ENCODE data around the gene ERC2. TPM values are rescaled to one million over a fixed set of nuclear protein-coding genes. Genes with fewer than 3 reads are reported as not detected.

Gene ERC2
- total and polyA plus RNA-seq, 11 donors: 0.16 to 3.8 (median 1.6) TPM

DNA sequence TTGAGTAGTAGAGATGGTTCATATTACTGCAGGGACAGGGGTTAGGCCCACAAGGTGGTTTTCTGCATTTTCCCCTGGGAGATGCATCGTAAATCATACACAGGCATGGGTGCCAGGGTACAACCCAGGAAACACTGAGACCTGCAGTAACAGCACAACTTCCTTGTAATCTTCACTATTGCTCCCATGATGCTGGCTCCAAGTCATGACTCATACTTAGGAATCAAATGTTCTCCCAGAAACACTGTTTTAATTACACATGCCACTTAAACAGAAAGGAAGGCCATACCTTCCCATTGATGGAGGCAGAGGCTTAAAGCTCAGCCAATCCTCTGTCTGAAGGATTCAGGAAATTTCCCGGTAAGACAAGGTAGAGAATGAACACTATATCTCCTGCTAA is 106.5 kb downstream of the ERC2 start:
- H3K9me3 ChIP-seq: no peaks in the 10 kb centered on the region
- WGBS, 4 donors: 81 to 93% (median 90%) methylated on average over 2 of the region's 2 CpGs
- no peak overlapping the region for H3K4me3 ChIP-seq
- ATAC-seq (no peak), DNase-seq (no peak)
- H3K36me3 ChIP-seq: no peaks in the 10 kb centered on the region
- TF ChIP-seq, protein P1, sequence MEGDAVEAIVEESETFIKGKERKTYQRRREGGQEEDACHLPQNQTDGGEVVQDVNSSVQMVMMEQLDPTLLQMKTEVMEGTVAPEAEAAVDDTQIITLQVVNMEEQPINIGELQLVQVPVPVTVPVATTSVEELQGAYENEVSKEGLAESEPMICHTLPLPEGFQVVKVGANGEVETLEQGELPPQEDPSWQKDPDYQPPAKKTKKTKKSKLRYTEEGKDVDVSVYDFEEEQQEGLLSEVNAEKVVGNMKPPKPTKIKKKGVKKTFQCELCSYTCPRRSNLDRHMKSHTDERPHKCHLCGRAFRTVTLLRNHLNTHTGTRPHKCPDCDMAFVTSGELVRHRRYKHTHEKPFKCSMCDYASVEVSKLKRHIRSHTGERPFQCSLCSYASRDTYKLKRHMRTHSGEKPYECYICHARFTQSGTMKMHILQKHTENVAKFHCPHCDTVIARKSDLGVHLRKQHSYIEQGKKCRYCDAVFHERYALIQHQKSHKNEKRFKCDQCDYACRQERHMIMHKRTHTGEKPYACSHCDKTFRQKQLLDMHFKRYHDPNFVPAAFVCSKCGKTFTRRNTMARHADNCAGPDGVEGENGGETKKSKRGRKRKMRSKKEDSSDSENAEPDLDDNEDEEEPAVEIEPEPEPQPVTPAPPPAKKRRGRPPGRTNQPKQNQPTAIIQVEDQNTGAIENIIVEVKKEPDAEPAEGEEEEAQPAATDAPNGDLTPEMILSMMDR (IDR thresholded peaks at IDR 0.05): no peak
- no peak for TF ChIP-seq POLR2A (IDR thresholded peaks at IDR 0.05)
- no peaks in the 10 kb centered on the region for H3K4me1 ChIP-seq
- no peaks in the 10 kb centered on the region for H3K27me3 ChIP-seq
- intact Hi-C loops (cut with DNase I): no loop called here
- H3K27ac ChIP-seq: no peak overlapping the region

DNA sequence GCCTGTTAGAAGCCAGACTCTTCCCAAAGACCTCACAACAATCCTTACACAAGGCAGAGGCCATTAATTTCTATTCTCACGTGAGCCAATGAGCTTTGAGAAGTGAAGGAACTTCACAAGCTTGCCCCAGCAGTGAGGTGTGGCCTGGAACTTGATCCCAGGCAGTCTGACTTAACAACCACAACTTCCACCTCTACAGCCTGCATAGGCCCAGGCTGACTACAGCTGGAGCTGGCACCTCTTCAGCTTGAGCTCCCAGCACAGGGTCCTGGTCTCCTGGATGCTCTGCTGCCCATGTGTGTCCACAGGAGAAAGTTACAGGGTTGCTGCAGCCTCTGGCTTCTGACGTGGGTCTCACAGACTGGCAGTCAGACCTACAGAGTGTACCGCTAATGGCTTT is 111.0 kb downstream of the ERC2 start:
- TF ChIP-seq, protein P1 (IDR thresholded peaks at IDR 0.05): no peak
- TF ChIP-seq POLR2A (IDR thresholded peaks at IDR 0.05): no peak
- DNase-seq: no peak
- H3K4me3 ChIP-seq: no peak overlapping the region
- 67 to 83% (median 73%) methylated on average over 3 of the region's 3 CpGs for WGBS, 4 donors
- H3K9me3 ChIP-seq: no peaks in the 10 kb centered on the region
- no peak for ATAC-seq
- H3K27ac ChIP-seq: no peak overlapping the region
- intact Hi-C loops (cut with DNase I): no loop called here
- H3K27me3 ChIP-seq: no peaks in the 10 kb centered on the region
- no peaks in the 10 kb centered on the region for H3K36me3 ChIP-seq
- H3K4me1 ChIP-seq: no peaks in the 10 kb centered on the region

DNA sequence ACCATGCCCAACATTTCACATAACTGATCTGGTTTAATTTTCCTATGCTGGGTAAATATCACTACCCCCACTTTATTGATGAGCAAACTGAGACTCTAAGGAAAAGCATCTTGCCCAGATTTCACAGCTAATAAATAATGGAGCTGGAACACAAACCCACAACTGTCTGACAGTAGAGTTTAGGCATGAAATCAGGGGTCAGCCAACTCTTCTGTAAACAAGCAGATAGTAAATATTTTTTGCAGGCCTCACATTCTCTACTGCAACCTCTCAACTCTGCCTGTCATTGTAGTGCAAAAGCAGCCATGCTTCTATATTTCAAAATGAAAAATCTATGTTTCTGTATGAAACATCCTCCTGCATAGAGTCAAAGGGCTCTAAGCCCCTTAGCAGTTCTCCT is 111.5 kb downstream of the ERC2 start:
- ATAC-seq: no peak
- intact Hi-C loops (cut with DNase I): no loop called here
- TF ChIP-seq POLR2A (IDR thresholded peaks at IDR 0.05): no peak
- TF ChIP-seq, protein P1 (IDR thresholded peaks at IDR 0.05): no peak
- Histone ChIP-seq H3K4me1 (no peaks in the 10 kb centered on the region), H3K36me3 (no peaks in the 10 kb centered on the region), H3K27me3 (no peaks in the 10 kb centered on the region), H3K27ac (no peak overlapping the region), H3K9me3 (no peaks in the 10 kb centered on the region), H3K4me3 (no peak overlapping the region)
- DNase-seq: no peak

DNA sequence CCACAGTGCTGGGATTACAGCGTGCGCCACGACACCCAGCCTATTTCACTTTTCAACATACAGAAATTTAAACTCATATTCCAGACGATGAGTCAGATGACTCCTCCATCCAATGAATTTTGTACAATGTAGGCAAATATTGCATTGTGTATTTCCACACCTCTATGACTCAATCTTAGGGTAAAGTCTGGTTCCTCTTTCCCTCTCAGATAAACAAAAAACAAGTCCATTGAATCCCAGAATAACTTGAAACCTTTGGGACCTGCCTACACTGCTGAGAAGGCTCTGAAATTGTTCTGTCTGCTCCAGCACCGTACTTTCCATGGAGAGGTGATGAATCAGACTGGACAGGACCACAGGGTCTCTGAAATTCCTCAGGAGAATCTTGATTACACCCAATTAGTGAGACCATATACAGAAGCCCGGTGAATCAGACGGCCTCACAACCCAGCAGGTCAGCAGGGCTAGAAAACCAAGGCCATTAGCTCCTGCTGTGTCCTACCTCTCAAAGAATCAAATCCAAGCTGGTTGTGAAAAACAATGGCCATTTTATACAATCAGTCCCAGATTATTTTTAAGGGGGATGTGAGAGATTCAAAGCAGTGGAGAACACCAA is 112.6 kb downstream of the ERC2 start:
- TF ChIP-seq, protein P1 (IDR thresholded peaks at IDR 0.05): no peak
- TF ChIP-seq POLR2A (IDR thresholded peaks at IDR 0.05): no peak
- WGBS, 4 donors: 71 to 84% (median 78%) methylated on average over 7 of the region's 7 CpGs
- DNase-seq: no peak
- H3K9me3 ChIP-seq: no peaks in the 10 kb centered on the region
- intact Hi-C loops (cut with DNase I): no loop called here
- H3K27ac ChIP-seq: no peak overlapping the region
- no peak for ATAC-seq
- no peaks in the 10 kb centered on the region for H3K27me3 ChIP-seq
- H3K4me3 ChIP-seq: no peak overlapping the region
- no peaks in the 10 kb centered on the region for H3K36me3 ChIP-seq
- H3K4me1 ChIP-seq: no peaks in the 10 kb centered on the region

Measured in heart left ventricle (tissue), 16 donors.